WTC11 (cell line): Measurements from ENCODE around the gene DDX3Y. TPM values are rescaled to one million over a fixed set of nuclear protein-coding genes. Genes with fewer than 3 reads are reported as not detected.

Source experiments
- ATAC-seq: fragments of 200-7000 bp; cut with Tn5 transposase; 2 replicates; pipeline ENCODE4 v1.10.0; 2021; ENCODE audit warnings: mild to moderate bottlenecking, moderate library complexity
- CTCF ChIA-PET: fragments of 300-600 bp; sonication (Branson Sonifier 250); formaldehyde crosslinking; loops from one replicate; lab custom pipeline; 2021; ENCODE audit warnings: antibody characterized with exemption; lab: Charles Lee
- POLR2A ChIA-PET: fragments of 350-600 bp; sonication (Branson Sonifier 250); formaldehyde crosslinking; loops from one replicate; lab custom pipeline; 2021; ENCODE audit warnings: antibody characterized with exemption; lab: Charles Lee
- DNase-seq: peaks from one replicate; pipeline ENCODE4 v3.0.0; 2021; ENCODE audit warnings: low spot score
- H3K27ac Mint-ChIP-seq: 2 replicates; pipeline ENCODE4 v1.8.0; 2021; ENCODE audit warnings: mixed read lengths
- H3K27me3 Mint-ChIP-seq: 2 replicates; pipeline ENCODE4 v1.8.0; 2021; ENCODE audit warnings: low read depth, mild to moderate bottlenecking, moderate library complexity, mixed read lengths
- H3K36me3 Mint-ChIP-seq: 2 replicates; pipeline ENCODE4 v1.8.0; 2021; ENCODE audit warnings: mixed read lengths
- H3K4me1 Mint-ChIP-seq: 2 replicates; pipeline ENCODE4 v1.8.0; 2022; ENCODE audit warnings: mixed read lengths
- H3K4me3 Mint-ChIP-seq: 2 replicates; pipeline ENCODE4 v1.8.0; 2021; ENCODE audit warnings: mild to moderate bottlenecking, moderate library complexity, mixed read lengths
- H3K9me3 Mint-ChIP-seq: 2 replicates; pipeline ENCODE4 v1.8.0; 2021; ENCODE audit warnings: mixed read lengths
- ATF2 ChIP-seq: sonication (generic); formaldehyde crosslinking; IDR thresholded peaks from 2 replicates; pipeline ENCODE4 v1.8.1; 2022; ENCODE audit warnings: low read depth, missing genetic modification reagents, borderline replicate concordance
- ATF6 ChIP-seq: sonication (generic); formaldehyde crosslinking; IDR thresholded peaks from 2 replicates; pipeline ENCODE4 v1.8.1; 2023; ENCODE audit warnings: mild to moderate bottlenecking, missing genetic modification reagents
- CTCF ChIP-seq: fragments of 200-600 bp; IDR thresholded peaks from 2 replicates; pipeline ENCODE4 v1.8.0; 2022; ENCODE audit warnings: antibody characterized with exemption
- E2F1 ChIP-seq: sonication (generic); formaldehyde crosslinking; IDR thresholded peaks from 2 replicates; pipeline ENCODE4 v1.8.0; 2022; ENCODE audit warnings: mild to moderate bottlenecking, missing genetic modification reagents
- E2F4 ChIP-seq: sonication (generic); formaldehyde crosslinking; IDR thresholded peaks from 2 replicates; pipeline ENCODE4 v1.8.1; 2022; ENCODE audit warnings: low read depth, mild to moderate bottlenecking, moderate library complexity, missing genetic modification reagents, borderline replicate concordance
- EMX1 ChIP-seq: fragments of 250-450 bp; sonication (Bioruptor Pico); IDR thresholded peaks from 2 replicates; pipeline ENCODE4 v1.8.0; 2021; ENCODE audit warnings: mild to moderate bottlenecking
- ERG ChIP-seq: fragments of 250-450 bp; sonication (Bioruptor Pico); IDR thresholded peaks from 2 replicates; pipeline ENCODE4 v1.8.0; 2021; ENCODE audit warnings: mild to moderate bottlenecking
- ESRRA ChIP-seq: sonication (generic); formaldehyde crosslinking; IDR thresholded peaks from 2 replicates; pipeline ENCODE4 v1.8.1; 2022; ENCODE audit warnings: mild to moderate bottlenecking, missing genetic modification reagents, borderline replicate concordance
- FOXK1 ChIP-seq: sonication (generic); formaldehyde crosslinking; IDR thresholded peaks from 2 replicates; pipeline ENCODE4 v1.8.0; 2022; ENCODE audit warnings: mild to moderate bottlenecking, moderate library complexity, missing genetic modification reagents
- GTF2I ChIP-seq: fragments of 250-450 bp; sonication (Bioruptor Pico); conservative IDR thresholded peaks from 2 replicates; pipeline ENCODE4 v1.4.0; 2021; ENCODE audit warnings: mild to moderate bottlenecking
- IRF1 ChIP-seq: sonication (generic); formaldehyde crosslinking; IDR thresholded peaks from 2 replicates; pipeline ENCODE4 v1.8.0; 2023; ENCODE audit warnings: missing genetic modification reagents
- MAX ChIP-seq: sonication (generic); formaldehyde crosslinking; IDR thresholded peaks from 2 replicates; pipeline ENCODE4 v1.8.0; 2022; ENCODE audit warnings: mild to moderate bottlenecking, missing genetic modification reagents
- NFE2L1 ChIP-seq: sonication (generic); formaldehyde crosslinking; IDR thresholded peaks from 2 replicates; pipeline ENCODE4 v1.8.1; 2023; ENCODE audit warnings: missing genetic modification reagents
- RORB ChIP-seq: fragments of 250-450 bp; sonication (Bioruptor Pico); IDR thresholded peaks from 2 replicates; pipeline ENCODE4 v1.9.0; 2021; ENCODE audit warnings: mild to moderate bottlenecking
- ZNF138 ChIP-seq: sonication (generic); formaldehyde crosslinking; conservative IDR thresholded peaks from 2 replicates; pipeline ENCODE4 v1.8.1; 2022; ENCODE audit warnings: mild to moderate bottlenecking, moderate library complexity, missing genetic modification reagents
- ZNF263 ChIP-seq: sonication (generic); formaldehyde crosslinking; IDR thresholded peaks from 2 replicates; pipeline ENCODE4 v1.8.1; 2022; ENCODE audit warnings: low read depth, mild to moderate bottlenecking, moderate library complexity, missing genetic modification reagents
- total RNA-seq: library from RNA; stranded (reverse); gene quantifications from 3 replicates; pipeline ENCODE4 v1.2.3, GENCODE V29; 2021

Gene DDX3Y
- total RNA-seq, 1 experiment from 2014 or later, result 97.5 TPM

GRCh38 chrY:12913541-12913940 lies 8.9 kb downstream of the DDX3Y start:
- Mint-ChIP-seq H3K36me3 (peaks cover 75% of the 10 kb centered on the region), H3K4me1 (no peaks in the 10 kb centered on the region)

GRCh38 chrY:12928043-12928442 lies 23.4 kb downstream of the DDX3Y start:
- H3K36me3 Mint-ChIP-seq, result no peaks in the 10 kb centered on the region
- POLR2A ChIA-PET, result no interaction called here
- no peak for TF ChIP-seq E2F1 (CRISPR knock-in tag)
- no peak for TF ChIP-seq ATF2 (CRISPR knock-in tag)
- no peak for TF ChIP-seq ZNF263 (CRISPR knock-in tag)
- no peak for TF ChIP-seq MAX (CRISPR knock-in tag)
- TF ChIP-seq RORB (CRISPR knock-in tag), result no peak
- no peak for TF ChIP-seq FOXK1 (CRISPR knock-in tag)
- TF ChIP-seq ATF6, result no peak
- TF ChIP-seq E2F4 (CRISPR knock-in tag), result no peak
- TF ChIP-seq ZNF138 (CRISPR knock-in tag), result no peak
- no peak for TF ChIP-seq ERG
- TF ChIP-seq NFE2L1 (CRISPR knock-in tag), result no peak
- TF ChIP-seq CTCF, result no peak

More at GRCh38 chrY:12913541-12913940, 8.9 kb downstream of the DDX3Y start:
- CTCF ChIA-PET, result no interaction called here
- POLR2A ChIA-PET, result interaction anchor here (0.5 kb wide), 1 partner anchor 398 kb away, joined by 6 read pairs; no protein-coding TSS in a partner anchor
- H3K27me3 Mint-ChIP-seq, result no peaks in the 10 kb centered on the region
- H3K4me3 Mint-ChIP-seq, result no peak overlapping the region
- H3K9me3 Mint-ChIP-seq, result no peaks in the 10 kb centered on the region
- DNase-seq, result no peak
- TF ChIP-seq ATF2 (CRISPR knock-in tag) (no peak), ESRRA (CRISPR knock-in tag) (no peak), IRF1 (no peak), GTF2I (CRISPR knock-in tag) (no peak), EMX1 (CRISPR knock-in tag) (no peak), RORB (CRISPR knock-in tag) (no peak)
- no peak overlapping the region for H3K27ac Mint-ChIP-seq
- ATAC-seq, result no peak

More at GRCh38 chrY:12928043-12928442, 23.4 kb downstream of the DDX3Y start:
- Mint-ChIP-seq H3K27ac (no peak overlapping the region), H3K4me1 (peaks cover 13% of the 10 kb centered on the region), H3K9me3 (no peaks in the 10 kb centered on the region), H3K4me3 (no peak overlapping the region), H3K27me3 (no peaks in the 10 kb centered on the region)
- DNase-seq (peak; percentile 12), ATAC-seq (peak; percentile 55; the same call in 1 of the 2 replicates)
- CTCF ChIA-PET, result interaction anchor here (0.5 to 3.2 kb wide), 2 partner anchors 31 to 415 kb away, joined by 3 to 14 read pairs; no protein-coding TSS in a partner anchor
